Uterus (tissue), 4 donors: ENCODE data around the gene NINL. TPM values are rescaled to one million over a fixed set of nuclear protein-coding genes. Genes with fewer than 3 reads are reported as not detected.
"Not testable (repeated sequence)": the region's sequence is repeated elsewhere in the genome, so short reads cannot be mapped to it uniquely, and the experiment has no call there.

Experiments
- DNase-seq, 2 donors: peaks; one replicate each; pipeline ENCODE4 v3.0.0-alpha.2; 2019 to 2020
- H3K27ac ChIP-seq, 2 donors: fragments of 200-600 bp; sonication (generic); 1 replicate in 1 of 2; 2 replicates in 1 of 2; pipeline ENCODE4 v1.5.1; 2016 to 2018
- H3K27me3 ChIP-seq, 2 donors: fragments of 200-600 bp; sonication (generic); one replicate each; pipeline ENCODE4 v1.5.1; 2018 to 2019; ENCODE audit warnings: control low read depth in 1 of 2
- H3K36me3 ChIP-seq, 2 donors: fragments of 200-600 bp; sonication (generic); one replicate each; pipeline ENCODE4 v1.5.1; 2019; ENCODE audit warnings: control low read depth in 1 of 2
- H3K4me1 ChIP-seq, 2 donors: fragments of 200-600 bp; sonication (generic); one replicate each; pipeline ENCODE4 v1.5.1; 2018 to 2019; ENCODE audit warnings: control low read depth in 1 of 2
- H3K4me3 ChIP-seq, 2 donors: fragments of 200-600 bp; sonication (generic); 1 replicate in 1 of 2; 2 replicates in 1 of 2; pipeline ENCODE4 v1.5.1; 2018 to 2019; ENCODE audit warnings: mild to moderate bottlenecking in 1 of 2
- H3K9me3 ChIP-seq, 2 donors: fragments of 200-600 bp; sonication (generic); one replicate each; pipeline ENCODE4 v1.5.1; 2019; ENCODE audit warnings: control low read depth in 1 of 2
- CTCF ChIP-seq, 4 experiments: fragments of 200-600 bp in 2 of 4; fragments of 450-650 bp in 2 of 4; sonication (generic) in 2 of 4; IDR thresholded peaks; one replicate each; pipeline ENCODE4 v1.5.1; 2016 to 2019; ENCODE audit warnings: antibody characterized with exemption in 4 of 4, mild to moderate bottlenecking in 2 of 4, moderate library complexity in 1 of 4
- POLR2A ChIP-seq, 2 donors: fragments of 450-650 bp; IDR thresholded peaks; one replicate each; pipeline ENCODE4 v1.6.1; 2016; ENCODE audit warnings: antibody characterized with exemption in 2 of 2, mild to moderate bottlenecking in 1 of 2, moderate library complexity in 1 of 2
- intact Hi-C: fragments of 100-400 bp; cut with DNase I; formaldehyde crosslinking; loops from one replicate; pipeline ENCODE4 v1.15.1; 2023; ENCODE audit warnings: low total_unique reads
- total RNA-seq, 4 donors: library from RNA; depleted of rRNA in 3 of 4; stranded (reverse); fragments of >200 nt in 3 of 4; gene quantifications; one replicate each; pipeline versions ENCODE4 v1.1.0 to v1.2.4, GENCODE V29; 2014 to 2023
- donor health status: DM: yes; HTN: yes; CAD: no.

NINL gene
- total RNA-seq, 4 donors from 2014 or later: 5.0 to 22.3 (median 14.7) TPM

GRCh38 chr20:25504366-25505135 is 80.8 kb downstream of the NINL start:
- H3K4me3 ChIP-seq: no peak overlapping the region
- no peaks in the 10 kb centered on the region for H3K36me3 ChIP-seq
- no peak for DNase-seq
- H3K27me3 ChIP-seq: no peaks in the 10 kb centered on the region
- TF ChIP-seq POLR2A (IDR thresholded peaks at IDR 0.05): no peak
- no peak for TF ChIP-seq CTCF (IDR thresholded peaks at IDR 0.05)
- H3K27ac ChIP-seq: no peak overlapping the region
- no peaks in the 10 kb centered on the region for H3K4me1 ChIP-seq
- intact Hi-C loops: no loop called here
- no peaks in the 10 kb centered on the region for H3K9me3 ChIP-seq

- Histone ChIP-seq H3K27me3 (no peaks in the 10 kb centered on the region), H3K9me3 (no peaks in the 10 kb centered on the region), H3K4me1 (no peaks in the 10 kb centered on the region), H3K36me3 (no peaks in the 10 kb centered on the region), H3K4me3 (no peak overlapping the region), H3K27ac (no peak overlapping the region)
- TF ChIP-seq POLR2A (IDR thresholded peaks at IDR 0.05) (no peak), CTCF (IDR thresholded peaks at IDR 0.05) (no peak)
- intact Hi-C loops: no loop called here
- DNase-seq: no peak
Observed at GRCh38 chr20:25503936-25504335, 81.4 kb downstream of the NINL start.

DNA sequence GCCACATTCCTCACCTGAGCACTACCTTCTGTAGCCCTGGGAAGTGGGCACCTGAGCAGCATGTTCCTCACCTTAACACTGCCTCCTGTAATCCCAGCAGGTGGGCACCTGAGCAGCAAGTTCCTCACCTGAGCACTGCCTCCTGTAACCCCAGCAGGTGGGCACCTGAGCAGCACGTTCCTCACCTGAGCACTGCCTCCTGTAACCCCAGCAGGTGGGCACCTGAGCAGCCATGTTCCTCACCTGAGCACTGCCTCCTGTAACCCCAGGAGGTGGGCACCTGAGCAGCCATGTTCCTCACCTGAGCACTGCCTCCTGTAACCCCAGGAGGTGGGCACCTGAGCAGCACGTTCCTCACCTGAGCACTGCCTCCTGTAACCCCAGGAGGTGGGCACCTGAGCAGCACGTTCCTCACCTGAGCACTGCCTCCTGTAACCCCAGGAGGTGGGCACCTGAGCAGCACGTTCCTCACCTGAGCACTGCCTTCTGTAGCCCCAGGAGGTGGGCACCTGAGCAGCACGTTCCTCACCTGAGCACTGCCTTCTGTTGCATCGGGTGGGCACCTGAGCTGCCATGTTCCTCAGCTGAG is 82.2 kb downstream of the NINL start:
- DNase-seq, H3K36me3 ChIP-seq, H3K4me1 ChIP-seq, H3K9me3 ChIP-seq, H3K27ac ChIP-seq, H3K4me3 ChIP-seq, H3K27me3 ChIP-seq, intact Hi-C loops: not testable (repeated sequence)

DNA sequence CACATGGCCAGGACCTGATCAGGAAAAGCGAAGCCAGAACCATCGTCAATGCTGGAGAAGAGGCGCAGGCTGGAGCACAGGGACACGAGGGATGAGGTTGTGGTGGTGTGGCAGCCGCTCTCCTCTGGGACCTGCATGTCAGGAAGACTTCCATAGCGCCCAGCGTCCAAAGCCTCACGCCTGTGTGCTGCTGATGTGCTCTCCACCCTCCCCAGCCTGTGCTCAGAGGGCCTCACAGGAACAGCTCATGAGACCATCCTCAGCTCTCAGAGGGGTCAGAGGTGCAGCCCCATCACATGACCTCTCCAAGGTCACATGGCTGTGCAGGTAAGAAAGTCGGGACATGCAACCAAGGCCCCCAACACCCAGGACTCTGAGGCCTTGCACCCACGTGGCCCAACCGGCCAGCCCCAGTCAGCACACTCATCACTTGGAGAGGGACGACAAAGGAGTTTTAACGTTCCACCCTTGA is 84.4 kb downstream of the NINL start:
- no peaks in the 10 kb centered on the region for H3K27me3 ChIP-seq
- no peak for DNase-seq
- TF ChIP-seq CTCF (IDR thresholded peaks at IDR 0.05): no peak
- no peak for TF ChIP-seq POLR2A (IDR thresholded peaks at IDR 0.05)
- H3K9me3 ChIP-seq: no peaks in the 10 kb centered on the region
- H3K4me3 ChIP-seq: no peak overlapping the region
- no peaks in the 10 kb centered on the region for H3K4me1 ChIP-seq
- H3K27ac ChIP-seq: no peak overlapping the region
- H3K36me3 ChIP-seq: no peaks in the 10 kb centered on the region
- intact Hi-C loops: no loop called here

GRCh38 chr20:25499855-25500434 is 85.4 kb downstream of the NINL start:
- TF ChIP-seq CTCF (IDR thresholded peaks at IDR 0.05): no peak
- TF ChIP-seq POLR2A (IDR thresholded peaks at IDR 0.05): no peak
- H3K4me1 ChIP-seq: no peaks in the 10 kb centered on the region
- H3K4me3 ChIP-seq: no peak overlapping the region
- intact Hi-C loops: no loop called here
- no peak for DNase-seq
- no peaks in the 10 kb centered on the region for H3K27me3 ChIP-seq
- no peaks in the 10 kb centered on the region for H3K36me3 ChIP-seq
- H3K9me3 ChIP-seq: no peaks in the 10 kb centered on the region
- no peak overlapping the region for H3K27ac ChIP-seq
